Measurements from ENCODE around the gene GPR139.

GPR139 gene

DNA sequence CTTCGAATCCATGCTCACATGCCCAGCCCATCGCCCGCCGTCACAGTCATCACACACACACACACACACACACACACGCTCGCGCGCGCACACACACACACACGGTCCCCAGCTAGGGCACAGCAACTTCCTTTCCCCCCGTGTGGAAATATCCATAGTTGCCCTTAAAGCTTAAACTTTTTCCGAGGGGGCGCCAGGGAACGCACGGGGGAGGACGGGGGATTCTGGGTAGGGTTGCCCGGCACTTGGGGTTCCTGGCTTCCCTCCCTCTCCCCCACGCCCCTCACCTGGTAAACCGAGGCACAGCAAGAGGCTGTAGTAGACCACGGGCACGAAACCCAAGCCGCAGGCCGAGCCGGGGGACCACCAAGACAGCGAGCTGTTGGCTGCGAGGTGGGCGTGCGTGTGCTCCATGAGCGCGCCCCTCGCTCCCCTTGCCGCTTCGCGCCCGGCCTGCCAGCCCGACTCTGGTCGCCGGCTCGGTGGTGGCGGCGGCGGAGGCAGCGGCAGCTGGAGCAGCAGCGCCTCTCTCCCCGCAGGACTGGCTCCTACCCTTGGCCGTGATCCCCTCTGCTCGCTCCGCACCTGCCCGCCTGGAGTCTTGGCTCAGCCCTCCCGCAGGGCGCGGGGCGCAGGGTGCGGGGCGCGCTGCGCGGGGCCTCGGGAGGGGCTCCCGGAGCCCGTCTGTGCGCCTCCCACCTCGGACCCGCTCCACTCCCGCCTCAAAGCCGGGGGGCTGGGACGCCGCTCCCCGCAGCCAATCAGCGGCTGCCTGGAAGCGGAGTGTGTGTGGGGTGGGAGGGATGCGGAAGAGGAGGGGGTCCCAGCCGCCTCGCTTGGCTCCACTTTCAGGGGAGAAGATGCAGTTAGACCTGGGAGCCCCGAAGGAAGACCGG is at the start of gene GPR139:
Gene GPR139, minus strand, starts transcription at position 688 of the 896 bp plus-strand sequence. Its CDS starts 274 bp downstream, at position 414.
- no peak for DNase-seq (ENCODE audit: low spot score)

DNA sequence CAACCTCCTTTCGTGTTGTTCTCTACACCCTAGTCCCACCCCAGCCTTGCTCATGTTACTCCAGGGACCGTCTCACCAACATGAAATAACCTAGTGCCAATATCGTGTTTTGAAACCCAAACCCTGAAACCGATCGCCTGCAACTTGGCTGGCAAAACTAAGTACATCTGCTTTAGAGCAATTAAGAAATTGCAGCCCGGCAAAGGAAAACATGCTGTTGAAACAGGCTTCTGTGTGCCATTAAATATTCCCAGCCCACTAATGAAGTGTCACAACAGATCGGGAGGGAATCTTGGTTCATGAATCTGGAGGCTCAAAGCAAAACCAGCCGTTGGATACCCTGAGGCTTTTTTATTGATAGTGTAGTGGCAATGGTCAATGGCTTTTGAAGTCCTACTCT is 48.3 kb upstream of the GPR139 start:
- no peak for DNase-seq (ENCODE audit: low spot score)

DNA sequence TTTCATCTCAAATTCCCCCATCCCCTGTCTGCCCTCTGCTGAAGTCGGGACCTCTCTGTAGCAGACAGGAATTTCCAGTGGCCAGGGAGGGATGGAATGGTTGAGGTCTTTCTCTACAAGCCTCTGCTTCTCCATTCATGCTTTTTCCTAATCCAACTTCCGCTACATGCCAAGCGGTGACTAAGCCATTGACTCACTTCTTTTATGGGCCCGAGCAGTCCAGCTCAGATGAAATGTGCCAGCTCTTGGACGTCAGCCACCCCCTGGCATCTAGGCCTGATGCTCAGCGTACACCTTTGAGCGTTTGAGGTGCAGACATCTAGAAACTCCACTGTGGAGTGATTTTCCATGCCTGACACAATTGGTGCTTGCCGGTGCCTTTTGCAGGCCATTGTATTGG is 40.7 kb upstream of the GPR139 start:
- no peak for DNase-seq (ENCODE audit: low spot score)

DNA sequence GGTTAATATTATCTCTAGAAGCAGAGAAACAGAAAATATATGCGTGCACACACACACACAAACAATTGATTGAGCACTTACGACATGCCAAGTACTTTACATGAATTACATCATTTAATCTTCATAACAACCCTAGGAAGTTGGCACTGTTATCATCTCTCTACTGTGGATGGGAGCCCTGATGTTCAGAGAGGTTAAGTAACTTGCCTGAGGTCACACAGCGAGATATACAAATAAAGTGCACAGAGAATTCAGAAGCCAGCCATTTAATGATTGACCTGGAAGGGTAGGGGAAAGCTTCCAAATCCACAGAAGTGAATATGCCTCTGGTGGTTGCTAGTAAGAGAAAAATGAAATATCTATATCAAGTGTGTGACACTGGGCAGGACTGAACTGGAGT is 37.5 kb upstream of the GPR139 start:
- no peak for DNase-seq (ENCODE audit: low spot score)

DNA sequence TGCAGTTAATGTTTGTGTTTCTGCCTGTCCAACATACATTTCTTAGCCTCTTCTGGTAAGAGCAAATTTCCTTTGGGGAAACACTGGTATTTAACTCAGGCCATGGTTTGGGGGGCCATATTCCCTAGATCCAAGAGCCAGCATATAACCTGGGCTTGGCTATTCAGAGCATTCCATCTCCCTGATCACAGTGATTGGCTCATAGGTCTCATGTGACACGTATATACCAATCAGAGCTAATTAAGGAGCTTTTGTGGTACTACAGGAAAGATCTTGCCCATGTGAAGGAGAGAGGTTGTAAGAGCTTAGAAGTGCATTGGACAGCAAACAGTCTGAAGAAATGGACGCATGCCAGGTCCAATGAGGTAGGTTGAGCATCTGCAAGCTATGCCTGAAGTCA is 33.4 kb upstream of the GPR139 start:
- no peak for DNase-seq (ENCODE audit: low spot score)

DNA sequence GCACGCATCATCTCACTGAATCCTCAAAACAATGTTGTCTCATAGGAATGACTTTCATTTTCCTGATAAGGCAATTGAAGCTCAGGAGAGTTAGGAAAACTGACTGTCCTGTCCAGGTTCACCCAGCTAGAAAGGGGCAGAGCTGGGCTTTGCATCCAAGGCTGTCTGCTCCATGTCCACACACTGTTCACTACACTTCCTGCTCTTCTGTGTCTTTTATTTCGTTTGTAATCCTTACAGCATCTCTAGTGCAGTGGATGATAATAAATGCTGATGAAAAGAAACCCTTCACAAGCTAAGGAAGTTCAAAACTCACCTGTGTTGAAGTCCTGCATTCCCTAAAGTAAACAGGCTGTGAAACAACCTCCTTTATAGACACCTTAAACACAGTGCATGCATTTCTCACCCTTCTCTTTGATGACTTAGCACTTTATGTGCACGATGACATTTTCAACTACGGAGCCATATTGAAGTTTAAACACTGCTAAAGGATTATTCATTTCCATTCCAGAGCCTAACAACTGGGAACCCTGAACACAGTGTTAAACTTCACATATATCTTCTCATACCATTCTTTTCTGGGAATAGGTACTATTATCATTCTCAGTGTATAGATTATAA is 31.0 kb upstream of the GPR139 start:
- no peak for DNase-seq (ENCODE audit: low spot score)

DNA sequence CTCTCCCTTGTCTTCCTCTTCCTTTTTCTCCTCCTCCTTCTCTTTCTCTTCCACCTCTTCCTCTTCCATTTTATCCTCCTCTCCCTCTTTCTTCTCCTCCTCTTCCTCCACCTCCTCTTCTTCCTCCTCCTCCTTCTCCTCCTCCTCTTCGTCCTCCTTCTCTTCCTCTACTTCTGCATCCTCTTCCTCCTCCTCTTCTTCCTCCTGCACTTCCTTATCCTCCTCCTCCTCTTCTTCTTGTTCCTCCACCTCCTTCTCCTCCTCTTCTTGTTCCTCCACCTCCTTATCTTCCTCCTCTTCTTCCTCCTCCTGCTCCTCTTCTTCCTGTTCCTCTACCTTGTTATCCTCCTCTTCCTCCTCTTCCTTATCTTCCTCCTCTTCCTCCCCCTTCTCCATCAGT is 28.8 kb upstream of the GPR139 start:
- DNase-seq (ENCODE audit: low spot score) = no peak

DNA sequence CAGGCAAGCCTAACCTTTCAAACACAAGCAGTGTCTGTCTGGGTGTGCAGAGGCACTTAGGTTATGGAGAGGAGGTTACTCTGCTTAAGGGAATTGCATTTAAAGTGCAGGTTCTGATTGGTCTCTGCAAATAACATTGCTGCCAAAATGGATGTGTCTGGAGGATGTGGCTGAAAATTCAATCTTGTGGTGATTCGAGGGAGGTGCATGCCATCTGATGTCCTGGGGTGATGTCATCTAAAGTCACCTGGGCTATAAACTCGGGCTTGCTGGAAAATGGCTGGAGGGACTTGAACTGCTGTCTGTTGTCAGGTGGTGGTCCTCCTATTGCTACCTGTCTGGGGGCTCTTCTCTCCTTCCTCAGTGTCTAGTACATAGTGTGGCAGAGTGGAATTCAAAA is 28.3 kb upstream of the GPR139 start:
- DNase-seq (ENCODE audit: low spot score) = no peak

DNA sequence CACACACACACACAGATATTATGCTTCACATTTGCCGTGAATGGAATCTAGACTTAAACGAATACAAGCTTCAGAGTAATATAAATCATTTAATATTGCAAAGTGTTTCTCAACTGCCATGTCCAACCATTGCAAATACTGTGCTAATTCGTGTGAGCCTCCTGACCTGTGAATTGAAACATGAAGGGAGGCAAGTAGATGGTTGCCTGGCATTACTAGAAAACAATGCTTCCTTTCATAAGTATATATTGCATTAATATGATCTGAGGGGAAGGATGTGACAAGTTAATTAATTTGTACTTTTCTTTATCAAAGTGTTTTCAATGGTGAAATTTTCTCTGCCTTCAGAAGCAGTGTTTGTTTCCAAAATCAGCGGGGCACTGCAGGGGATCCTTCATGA is 25.7 kb upstream of the GPR139 start:
- DNase-seq (ENCODE audit: low spot score) = no peak

DNA sequence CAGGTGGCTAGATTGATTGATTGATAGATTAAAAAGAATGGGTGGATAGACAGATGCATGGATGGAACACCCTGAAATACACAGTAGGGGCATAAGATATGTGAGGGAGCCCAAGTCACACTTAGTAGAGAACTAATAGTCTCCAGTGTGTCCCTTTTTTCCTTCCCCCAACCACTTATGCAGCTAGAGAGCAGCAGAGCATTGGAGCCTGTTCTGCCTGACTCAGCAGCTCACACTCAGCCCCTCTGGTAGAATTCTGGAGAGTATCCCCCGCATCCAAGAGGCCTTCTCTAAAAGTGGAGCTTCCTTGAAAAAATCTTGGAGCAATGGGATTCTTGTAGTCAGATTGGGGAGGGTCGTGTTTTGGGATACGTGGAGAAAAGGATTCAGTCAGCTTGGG is 20.5 kb upstream of the GPR139 start:
- no peak for DNase-seq (ENCODE audit: low spot score)

DNA sequence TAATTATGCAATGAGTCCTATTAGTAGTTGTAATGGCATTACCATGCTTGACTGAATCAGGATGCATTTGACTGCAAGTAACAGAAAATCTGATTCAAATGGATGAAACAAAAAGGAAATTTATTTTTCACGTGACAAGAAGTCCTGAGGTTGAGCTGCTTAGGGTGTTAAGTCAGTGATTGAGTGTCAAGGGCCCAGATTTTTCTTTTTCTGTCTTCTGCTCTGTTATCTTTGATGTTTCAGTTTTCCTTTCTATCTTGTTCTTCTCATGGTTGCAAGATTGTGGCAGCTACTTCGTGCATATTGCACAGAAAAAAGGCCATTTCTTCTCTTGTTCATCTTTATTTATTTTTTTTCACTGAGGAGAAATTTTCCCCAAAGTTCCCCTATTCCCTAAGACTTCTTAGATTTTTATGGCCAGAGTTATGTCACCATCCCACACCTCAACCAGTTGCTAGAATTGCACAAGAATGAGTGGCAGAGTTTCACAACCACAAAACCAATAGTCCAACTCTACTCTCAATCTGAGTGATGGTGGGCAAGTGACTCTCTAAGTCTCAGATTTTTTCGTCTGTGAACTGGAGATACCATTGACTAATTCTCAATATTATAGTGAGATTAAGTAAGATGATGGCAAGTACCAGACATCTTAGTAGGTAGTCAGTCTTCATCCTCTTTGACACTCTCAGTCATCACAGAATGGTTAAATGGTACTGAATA is 15.7 kb upstream of the GPR139 start:
- no peak for DNase-seq (ENCODE audit: low spot score)

DNA sequence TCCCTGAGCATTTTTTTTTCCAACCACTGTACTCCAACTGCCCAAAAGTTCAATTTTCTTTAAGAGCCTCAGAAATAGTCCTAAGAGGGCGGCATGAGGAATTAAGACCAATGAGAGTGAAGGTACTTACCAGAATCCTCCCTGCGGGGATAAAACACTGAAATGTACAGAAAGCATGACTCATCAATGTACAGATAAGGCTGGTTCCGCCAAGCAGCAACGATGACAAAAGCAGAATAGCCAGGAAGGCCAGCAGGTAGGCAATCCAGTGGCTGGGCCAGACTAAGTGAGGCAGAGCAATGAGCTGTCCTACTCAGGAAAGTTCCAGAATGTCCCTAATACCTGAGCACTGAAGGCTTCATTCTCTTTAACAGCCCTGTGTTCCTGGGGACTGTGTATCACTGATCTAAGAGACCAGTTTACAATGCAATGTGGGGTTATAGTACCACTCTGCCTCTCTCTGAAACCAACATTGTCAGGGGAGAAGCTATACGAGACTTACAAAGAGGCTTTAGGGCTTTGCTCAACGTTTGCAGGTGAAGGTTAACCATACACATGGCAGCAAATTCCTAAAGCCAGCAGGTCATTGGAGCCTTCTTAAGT is 11.0 kb upstream of the GPR139 start:
- no peak for DNase-seq (ENCODE audit: low spot score)

DNA sequence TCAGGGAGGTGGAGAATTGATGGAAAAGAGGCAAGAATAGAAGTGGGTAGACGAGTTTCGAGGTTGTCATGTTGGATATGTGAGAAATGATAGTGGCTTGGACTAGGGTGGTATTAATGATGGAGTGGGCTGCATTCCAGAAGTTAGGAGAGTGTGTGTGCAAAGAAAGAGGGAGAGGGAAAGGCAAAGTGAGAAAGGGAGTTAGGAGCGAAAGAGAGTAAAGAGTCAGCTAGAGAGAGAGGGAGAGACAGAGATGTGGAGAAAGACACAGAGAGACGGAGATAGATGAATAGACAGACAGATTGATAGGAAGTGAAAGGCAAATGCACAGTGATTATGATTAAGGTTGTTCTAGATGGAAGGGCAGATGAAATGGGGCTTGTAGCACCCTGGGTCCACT is 5.4 kb upstream of the GPR139 start:
- no peak for DNase-seq (ENCODE audit: low spot score)

DNA sequence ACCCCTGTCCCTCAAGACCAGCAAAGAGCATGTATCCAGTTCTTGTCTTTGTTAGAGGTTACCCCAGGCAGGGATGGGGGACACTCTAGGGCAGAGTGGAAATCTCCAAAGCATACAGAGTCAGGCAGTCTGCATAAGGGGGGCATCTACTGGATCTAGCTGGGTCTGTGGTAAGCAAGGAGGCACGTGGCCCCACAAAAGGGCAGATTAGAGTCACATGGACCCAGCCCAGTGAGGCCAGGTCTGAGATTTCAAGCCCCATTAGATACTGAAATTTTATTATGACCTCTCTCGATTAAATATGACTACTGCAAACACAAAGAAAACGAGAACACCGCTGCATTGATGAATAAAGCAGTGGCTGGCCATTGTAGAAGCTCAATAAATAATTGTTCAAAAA is 1.6 kb upstream of the GPR139 start:
- no peak for DNase-seq (ENCODE audit: low spot score)

DNA sequence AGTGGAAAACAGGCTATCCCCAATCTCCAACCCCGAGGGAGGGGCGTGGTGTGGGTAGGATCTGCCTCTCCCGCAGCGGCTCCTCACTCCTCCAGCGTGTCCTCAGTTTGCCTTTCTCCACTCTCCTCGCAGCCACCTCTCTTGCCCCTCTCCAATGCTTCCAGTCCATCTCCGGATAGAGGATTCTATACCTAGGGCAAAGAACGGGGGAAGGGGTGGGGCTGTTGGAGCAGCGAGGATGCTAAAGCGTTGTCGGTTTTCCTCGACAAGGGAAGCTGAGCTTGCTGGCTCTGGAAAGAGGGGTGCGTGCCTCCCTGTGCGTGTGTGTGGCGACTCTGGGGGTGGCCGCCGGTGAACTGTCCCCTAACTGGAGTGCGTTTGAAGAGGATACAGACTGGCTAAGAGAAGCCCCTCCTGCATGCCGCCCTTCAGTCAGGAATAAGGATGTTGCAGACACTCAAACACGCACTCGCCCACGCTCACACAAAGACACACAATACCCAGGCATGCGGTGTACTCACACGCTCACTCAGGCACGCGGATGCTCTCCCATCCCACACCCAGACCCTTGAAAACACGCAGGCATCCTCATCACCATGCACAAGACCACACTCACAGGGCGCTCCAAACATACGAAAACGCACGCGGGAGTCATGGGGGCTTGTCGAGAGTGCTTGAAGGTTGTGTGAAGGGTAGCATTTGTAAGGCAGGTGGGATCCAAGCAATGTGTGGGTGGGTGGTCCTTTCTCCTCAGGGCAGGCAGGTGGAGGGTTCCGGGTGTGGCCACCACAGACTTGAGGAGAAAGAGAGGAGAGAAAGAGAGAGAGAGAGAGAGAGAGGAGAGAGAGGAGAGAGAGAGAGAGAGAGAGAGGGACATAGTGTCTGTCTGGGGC is 655 bp upstream of the GPR139 start:
- no peak for DNase-seq (ENCODE audit: low spot score)

DNA sequence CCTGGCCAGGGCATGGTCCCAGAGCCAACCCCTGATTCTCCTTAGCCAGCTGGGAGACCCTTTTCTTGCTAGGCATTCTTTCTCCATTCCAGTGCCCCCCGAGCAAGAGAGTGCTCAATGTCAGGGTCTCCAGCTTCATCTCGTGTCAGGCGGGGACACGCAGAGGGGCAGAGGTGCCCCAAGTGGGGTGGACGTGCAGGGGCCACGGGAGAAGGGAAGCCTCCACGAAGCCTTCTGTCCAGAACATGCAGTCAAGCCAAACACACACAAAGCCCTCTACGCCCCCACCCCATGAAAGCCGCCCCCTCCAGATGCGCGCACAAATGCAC is 852 bp downstream of the GPR139 start:
- DNase-seq (ENCODE audit: low spot score) = no peak

DNA sequence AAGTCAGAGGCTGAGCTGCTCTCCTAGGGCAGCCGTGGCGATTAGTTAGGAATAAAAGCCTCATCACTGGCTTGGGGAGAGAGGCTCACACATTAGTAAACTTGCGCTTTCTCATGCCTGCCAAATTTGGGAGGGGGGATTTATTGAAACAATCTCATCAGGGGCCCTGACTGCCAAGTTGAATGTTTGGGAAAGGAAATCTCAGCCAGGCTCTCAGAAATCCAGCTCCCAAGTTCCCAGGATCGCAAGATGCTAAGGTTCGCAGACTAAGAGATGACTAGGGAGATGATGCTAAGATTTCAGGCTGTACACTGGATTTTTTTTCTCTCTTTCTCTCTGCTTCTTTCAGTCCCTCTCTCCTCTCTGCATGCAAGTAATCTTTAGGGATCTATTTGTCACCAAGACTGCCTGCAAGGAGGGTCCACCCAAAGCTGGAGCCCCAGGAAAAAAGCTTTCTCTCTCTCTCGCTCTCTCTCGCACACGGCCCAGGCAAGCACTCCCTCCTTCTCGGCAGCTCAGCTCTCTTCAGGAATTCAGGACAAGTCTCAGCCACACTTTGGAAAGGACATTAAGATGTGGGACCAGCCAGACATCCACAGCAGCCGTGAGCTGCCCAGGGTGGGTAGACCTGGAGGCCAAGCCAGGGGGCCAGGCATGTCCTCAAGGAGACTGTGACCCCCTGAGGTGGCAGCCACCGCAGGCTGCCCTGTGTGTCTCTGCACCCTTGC is 1.4 kb downstream of the GPR139 start:
- no peak for DNase-seq (ENCODE audit: low spot score)

DNA sequence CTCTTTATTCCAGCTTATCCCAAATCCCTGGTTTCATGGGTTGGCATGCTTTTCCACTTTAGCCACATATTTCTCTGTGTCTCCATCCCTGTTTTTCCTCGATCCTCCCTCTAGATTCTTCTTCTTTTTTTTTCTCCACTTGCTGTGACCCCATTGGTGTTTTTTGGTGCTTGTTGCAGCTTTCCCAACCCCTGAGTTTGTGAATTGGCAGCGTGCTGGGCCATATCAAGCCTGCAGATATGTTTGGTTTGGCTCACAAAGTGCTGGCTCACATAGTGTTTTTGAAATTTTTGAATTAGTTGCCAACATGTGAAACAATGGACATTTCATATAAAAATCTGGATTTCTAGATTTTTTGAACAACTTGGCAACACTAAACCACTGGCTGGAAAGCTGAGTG is 8.8 kb downstream of the GPR139 start:
- no peak for DNase-seq (ENCODE audit: low spot score)

DNA sequence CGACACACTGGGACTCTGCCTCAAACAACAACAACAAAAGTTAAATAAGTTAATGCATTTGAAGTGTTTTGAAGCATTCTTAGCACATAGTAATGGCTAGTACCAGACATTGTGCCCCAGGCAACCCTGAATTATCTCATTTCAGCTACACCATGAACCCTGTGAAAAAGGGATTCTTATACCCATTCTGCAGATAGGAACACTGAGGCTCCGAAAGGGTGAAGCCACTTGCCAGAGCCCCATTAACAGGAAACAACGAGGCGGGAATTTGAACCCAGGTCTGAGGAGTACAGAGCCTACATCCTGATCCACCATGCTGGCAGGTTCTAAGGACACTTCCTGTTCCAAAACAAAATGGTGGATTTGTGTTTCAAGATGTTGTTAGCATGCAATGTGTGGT is 9.2 kb downstream of the GPR139 start:
- no peak for DNase-seq (ENCODE audit: low spot score)

DNA sequence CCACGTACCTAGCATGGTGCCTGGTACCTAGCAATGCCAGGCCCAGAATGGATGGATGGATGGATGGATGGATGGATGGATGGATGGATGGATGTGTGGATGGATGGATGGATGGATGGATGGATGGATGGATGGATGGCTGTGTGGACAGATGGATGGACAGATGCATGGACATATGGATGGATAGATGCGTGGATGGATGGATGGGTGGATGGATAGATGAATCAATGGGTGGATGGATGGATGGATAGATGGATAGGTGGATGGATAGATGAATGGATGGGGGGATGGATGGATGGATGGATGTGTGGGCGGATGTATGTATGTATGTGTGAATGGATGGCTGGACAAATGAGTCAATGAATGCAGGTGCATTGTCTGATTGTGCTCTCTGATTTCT is 12.6 kb downstream of the GPR139 start:
- DNase-seq (ENCODE audit: low spot score) = no peak

DNA sequence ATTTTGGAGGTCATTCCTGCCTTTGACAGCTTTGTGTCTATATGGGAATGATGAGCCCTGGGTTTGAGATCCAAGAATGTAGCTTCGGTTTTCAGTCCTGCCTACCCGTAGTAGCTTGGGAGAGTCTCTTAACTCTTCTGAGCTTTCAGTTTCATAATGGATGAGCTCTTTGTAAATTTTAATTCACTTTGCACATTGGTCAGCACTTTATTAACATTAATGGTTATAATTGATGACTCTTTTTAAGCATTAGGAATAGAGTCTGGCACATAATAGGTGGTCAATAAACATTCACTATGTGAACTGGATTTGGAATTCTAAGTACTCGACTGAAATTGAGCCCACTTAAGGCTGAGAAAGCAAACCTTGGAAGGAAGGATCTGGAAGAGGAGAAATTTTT is 17.3 kb downstream of the GPR139 start:
- no peak for DNase-seq (ENCODE audit: low spot score)

Data from germinal center (tissue), 1 donor.